Measurements from ENCODE around the gene JAKMIP3. TPM values are rescaled to one million over a fixed set of nuclear protein-coding genes. Genes with fewer than 3 reads are reported as not detected.

The JAKMIP3 gene
- total and polyA plus RNA-seq, 9 of the 15 experiments (the other 6 are each of a cell fraction or from before 2014, with no cell fraction given): 0.04 TPM; not detected in 8

DNA sequence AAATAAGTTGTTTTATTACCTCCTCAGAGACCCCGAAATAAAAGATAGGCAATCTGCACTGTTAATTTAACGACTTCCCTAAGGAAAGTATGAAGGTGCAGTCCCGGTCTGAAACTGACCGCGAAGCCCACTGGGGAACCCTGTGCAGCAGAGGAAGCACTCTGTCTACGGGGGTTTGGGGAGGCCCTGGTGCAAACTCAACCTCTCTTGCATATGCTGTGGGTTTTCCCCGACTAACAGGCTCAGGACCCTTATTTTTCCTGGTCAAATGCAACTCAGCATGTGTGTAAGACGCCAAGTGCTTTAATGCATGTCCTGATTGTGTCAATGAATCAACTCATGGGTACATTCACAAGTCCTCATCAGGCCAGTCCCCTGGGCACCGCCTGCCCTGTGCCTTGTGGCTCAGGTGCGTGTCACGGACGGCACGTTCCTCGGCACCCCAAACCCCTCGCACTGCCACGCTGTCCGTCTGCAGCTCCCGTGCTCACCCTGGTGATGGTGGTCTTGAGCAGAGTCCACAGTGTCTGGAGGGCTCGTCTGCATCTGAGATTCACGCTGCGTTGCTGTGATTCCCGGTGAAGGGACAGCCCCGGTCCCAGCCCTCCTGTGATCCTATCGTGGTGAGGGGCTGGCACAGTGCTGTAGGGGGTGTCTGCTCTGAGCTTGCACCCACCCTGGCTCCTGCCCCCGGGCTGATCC, 33.8 kb downstream of the JAKMIP3 start (continued):
- TF ChIP-seq ZNF436 (CRISPR knock-in tag; IDR thresholded peaks at IDR 0.05): no peak
- TF ChIP-seq EWSR1 (IDR thresholded peaks at IDR 0.05; ENCODE audit: borderline replicate concordance, low read depth, partially characterized antibody): no peak

- no TSS peak for BruUV-seq (replicated peaks)
- CTCF ChIA-PET (ENCODE audit: low intra/inter-chr PET ratio): no interaction called here
- no peaks in the 10 kb centered on the region for H3K9me1 ChIP-seq (ENCODE audit: control insufficient read depth, insufficient read depth, low read length)
- no peak overlapping the region for H3K4me2 ChIP-seq (ENCODE audit: insufficient read depth, low read length)
- no peak for TF ChIP-seq PRPF4 (IDR thresholded peaks at IDR 0.05; ENCODE audit: insufficient read depth, low read depth, low read length, poor library complexity, severe bottlenecking)
- TF ChIP-seq ETV5 (CRISPR knock-in tag; IDR thresholded peaks at IDR 0.05; ENCODE audit: low read depth): no peak
- no peak for TF ChIP-seq YBX1 (IDR thresholded peaks at IDR 0.05)
- TF ChIP-seq, protein P1, sequence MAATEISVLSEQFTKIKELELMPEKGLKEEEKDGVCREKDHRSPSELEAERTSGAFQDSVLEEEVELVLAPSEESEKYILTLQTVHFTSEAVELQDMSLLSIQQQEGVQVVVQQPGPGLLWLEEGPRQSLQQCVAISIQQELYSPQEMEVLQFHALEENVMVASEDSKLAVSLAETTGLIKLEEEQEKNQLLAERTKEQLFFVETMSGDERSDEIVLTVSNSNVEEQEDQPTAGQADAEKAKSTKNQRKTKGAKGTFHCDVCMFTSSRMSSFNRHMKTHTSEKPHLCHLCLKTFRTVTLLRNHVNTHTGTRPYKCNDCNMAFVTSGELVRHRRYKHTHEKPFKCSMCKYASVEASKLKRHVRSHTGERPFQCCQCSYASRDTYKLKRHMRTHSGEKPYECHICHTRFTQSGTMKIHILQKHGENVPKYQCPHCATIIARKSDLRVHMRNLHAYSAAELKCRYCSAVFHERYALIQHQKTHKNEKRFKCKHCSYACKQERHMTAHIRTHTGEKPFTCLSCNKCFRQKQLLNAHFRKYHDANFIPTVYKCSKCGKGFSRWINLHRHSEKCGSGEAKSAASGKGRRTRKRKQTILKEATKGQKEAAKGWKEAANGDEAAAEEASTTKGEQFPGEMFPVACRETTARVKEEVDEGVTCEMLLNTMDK (IDR thresholded peaks at IDR 0.05; ENCODE audit: borderline replicate concordance, insufficient read depth, low read depth, low read length, poor library complexity, severe bottlenecking): no peak
- no peak for TF ChIP-seq ZNF253 (CRISPR knock-in tag; conservative IDR thresholded peaks at IDR 0.05)
- TF ChIP-seq, protein P2, sequence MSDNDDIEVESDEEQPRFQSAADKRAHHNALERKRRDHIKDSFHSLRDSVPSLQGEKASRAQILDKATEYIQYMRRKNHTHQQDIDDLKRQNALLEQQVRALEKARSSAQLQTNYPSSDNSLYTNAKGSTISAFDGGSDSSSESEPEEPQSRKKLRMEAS (CRISPR knock-in tag; IDR thresholded peaks at IDR 0.05): no peak
- no peak for TF ChIP-seq ZNF124 (CRISPR knock-in tag; IDR thresholded peaks at IDR 0.05)
- TF ChIP-seq MLX (CRISPR knock-in tag; conservative IDR thresholded peaks at IDR 0.05): no peak
- TF ChIP-seq ZNF644 (tag; IDR thresholded peaks at IDR 0.05; ENCODE audit: low read depth): no peak
- TF ChIP-seq HMBOX1 (IDR thresholded peaks at IDR 0.05): no peak
- TF ChIP-seq EWSR1 (IDR thresholded peaks at IDR 0.05; ENCODE audit: borderline replicate concordance, low read depth, partially characterized antibody): no peak
- TF ChIP-seq NFATC3 (IDR thresholded peaks at IDR 0.05): no peak
- TF ChIP-seq ZNF311 (CRISPR knock-in tag; IDR thresholded peaks at IDR 0.05): no peak
- TF ChIP-seq KLF10 (CRISPR knock-in tag; IDR thresholded peaks at IDR 0.05): no peak
- H3K4me1 ChIP-seq (replicated peaks in 1 of 2; ENCODE audit: control insufficient read depth in 2 of 2, insufficient read depth in 2 of 2, low read length in 2 of 2): no peaks in the 10 kb centered on the region
- no peak for FAIRE-seq
- ATAC-seq: no peak
- DNase-seq (ENCODE audit: extremely low read depth in 1 of 4, low spot score in 3 of 4): no peak
- H3K4me3 ChIP-seq: no peak overlapping the region
- 3% methylated on average over 5 of the region's 15 CpGs for WGBS (ENCODE audit: insufficient coverage, low coverage, missing lambda C conversion rate)
- 0 out of 2 replicates have a peak, but pooled peaks cover 3% of the 10 kb centered on the region for H4K20me1 ChIP-seq (replicated peaks; ENCODE audit: control insufficient read depth, insufficient read depth, low read length)
- no peaks in the 10 kb centered on the region for H3K36me3 ChIP-seq (ENCODE audit: control insufficient read depth, insufficient read depth, low read length)
- H3K9me3 ChIP-seq (replicated peaks; ENCODE audit: control insufficient read depth, insufficient read depth, low read depth, low read length): no peaks in the 10 kb centered on the region
- no peaks in the 10 kb centered on the region for H3K79me2 ChIP-seq (ENCODE audit: control insufficient read depth, insufficient read depth, low read length)
- peaks cover 12 to 72% of the 10 kb centered on the region in 2 experiments; a peak in 3 of 5 replicates for H3K27me3 ChIP-seq (ENCODE audit: control insufficient read depth in 2 of 2, insufficient read depth in 2 of 2, low read length in 2 of 2)
- POLR2A ChIA-PET: no interaction called here
- no peak overlapping the region for H3K9ac ChIP-seq (ENCODE audit: insufficient read depth in 1 of 2, low read depth in 2 of 2, low read length in 2 of 2)
- H3K27ac ChIP-seq (ENCODE audit: extremely low read depth, low read depth, low read length): no peak overlapping the region
- H2AFZ ChIP-seq (ENCODE audit: low read depth, low read length): no peak overlapping the region
- intact Hi-C loops (cut with micrococcal nuclease) (no loop called here), in situ Hi-C loops (cut with MboI) (no loop called here)
Measured at GRCh38 chr10:132100091-132100481, 34.3 kb downstream of the JAKMIP3 start.

Measured in K562 (cell line).